NOMO-1 treated with DMSO at 0.1 percent for 48 hours (cell line): ENCODE results near the gene WDR90.

Source experiments
- DNase-seq: peaks from one replicate; lab custom pipeline; 2025; ENCODE audit not compliant: unreplicated experiment; lab: John Stamatoyannopoulos, UW

The WDR90 gene

GRCh38 chr16:674968-675883, 26.1 kb downstream of the WDR90 start, which contains the start of gene RHBDL1:
TSS of gene RHBDL1 (plus strand) at chr16:675671. CDS start at chr16:675791, 120 bp downstream.
- DNase-seq, result no peak

GRCh38 chr16:675884-676564, 26.9 kb downstream of the WDR90 start:
- no peak for DNase-seq

GRCh38 chr16:676565-676902, 27.4 kb downstream of the WDR90 start:
- DNase-seq, result no peak

GRCh38 chr16:676913-677312, 27.7 kb downstream of the WDR90 start:
- no peak for DNase-seq

- DNase-seq, result no peak
These were observed 28.4 kb downstream of the WDR90 start for GRCh38 chr16:677316-678190.

GRCh38 chr16:678209-678857, 29.2 kb downstream of the WDR90 start:
- no peak for DNase-seq

GRCh38 chr16:678858-679813, 30.0 kb downstream of the WDR90 start:
- DNase-seq, result peak; percentile 49

- DNase-seq, result peak; percentile 66
These were observed 30.9 kb downstream of the WDR90 start, which contains the start of gene STUB1 for GRCh38 chr16:679814-680624. TSS of gene STUB1 (plus strand) at chr16:680410. CDS start at chr16:680526, 116 bp downstream.

- DNase-seq, result no peak
These were observed 31.4 kb downstream of the WDR90 start for GRCh38 chr16:680625-680945.

- peak; percentile 34 for DNase-seq
These were observed 32.0 kb downstream of the WDR90 start for GRCh38 chr16:680967-681745.

GRCh38 chr16:681746-682427, 32.7 kb downstream of the WDR90 start:
- no peak for DNase-seq

- no peak for DNase-seq
These were observed 33.6 kb downstream of the WDR90 start for GRCh38 chr16:682493-683395.

GRCh38 chr16:683396-684070, 34.4 kb downstream of the WDR90 start:
- no peak for DNase-seq

GRCh38 chr16:684071-684794, 35.1 kb downstream of the WDR90 start, which contains the start of gene JMJD8:
TSS of gene JMJD8 (minus strand) at chr16:684334. CDS start at chr16:684319, 15 bp downstream.
- peak; percentile 88 for DNase-seq
